Glomerular visceral epithelial cell (primary cell): ENCODE results near the gene PTPRR.

Source experiments
- DNase-seq: peaks from one replicate; pipeline ENCODE4 v3.0.0-alpha.2; 2016; ENCODE audit errors: extremely low spot score

Gene PTPRR

DNA sequence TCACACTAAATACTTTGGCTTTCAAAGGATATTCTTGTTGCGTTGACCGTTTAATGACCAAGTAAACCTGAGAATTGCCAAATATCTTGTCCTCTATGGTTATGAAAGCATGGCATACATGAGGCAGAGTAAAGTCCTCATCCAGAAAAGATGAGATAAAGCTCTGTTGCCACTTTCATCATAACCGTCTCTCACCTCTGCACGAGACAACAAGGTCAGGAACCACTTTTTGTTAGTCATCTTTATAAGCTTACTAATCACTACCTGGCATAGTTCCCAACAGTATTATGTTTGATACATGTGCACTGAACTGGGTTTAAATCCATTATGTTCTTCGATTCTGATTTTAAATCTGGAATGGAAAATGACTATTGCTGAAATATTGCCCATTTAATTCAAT, 314.6 kb downstream of the PTPRR start:
- DNase-seq: peak; percentile 49

DNA sequence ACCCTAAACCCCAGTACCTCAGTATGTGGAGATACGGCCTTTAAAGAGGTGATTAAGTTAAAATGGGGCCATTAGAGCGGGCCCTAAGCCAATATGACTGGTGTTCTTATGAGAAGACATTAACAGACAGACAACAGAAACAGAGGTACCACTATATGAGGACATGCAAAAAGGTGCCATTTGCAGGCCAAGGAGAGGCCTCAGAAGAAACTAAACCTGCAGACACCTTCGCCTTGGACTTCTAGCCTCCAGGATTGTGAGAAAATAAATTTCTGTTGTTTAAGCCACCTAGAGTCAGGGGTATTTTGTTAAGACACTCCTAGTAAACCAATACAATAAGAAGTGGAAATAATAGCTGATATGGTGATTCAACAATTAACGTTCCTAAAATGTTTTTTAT, 315.9 kb downstream of the PTPRR start:
- no peak for DNase-seq

GRCh38 chr12:70603044-70603443, 317.5 kb downstream of the PTPRR start:
- DNase-seq: peak; percentile 25

DNA sequence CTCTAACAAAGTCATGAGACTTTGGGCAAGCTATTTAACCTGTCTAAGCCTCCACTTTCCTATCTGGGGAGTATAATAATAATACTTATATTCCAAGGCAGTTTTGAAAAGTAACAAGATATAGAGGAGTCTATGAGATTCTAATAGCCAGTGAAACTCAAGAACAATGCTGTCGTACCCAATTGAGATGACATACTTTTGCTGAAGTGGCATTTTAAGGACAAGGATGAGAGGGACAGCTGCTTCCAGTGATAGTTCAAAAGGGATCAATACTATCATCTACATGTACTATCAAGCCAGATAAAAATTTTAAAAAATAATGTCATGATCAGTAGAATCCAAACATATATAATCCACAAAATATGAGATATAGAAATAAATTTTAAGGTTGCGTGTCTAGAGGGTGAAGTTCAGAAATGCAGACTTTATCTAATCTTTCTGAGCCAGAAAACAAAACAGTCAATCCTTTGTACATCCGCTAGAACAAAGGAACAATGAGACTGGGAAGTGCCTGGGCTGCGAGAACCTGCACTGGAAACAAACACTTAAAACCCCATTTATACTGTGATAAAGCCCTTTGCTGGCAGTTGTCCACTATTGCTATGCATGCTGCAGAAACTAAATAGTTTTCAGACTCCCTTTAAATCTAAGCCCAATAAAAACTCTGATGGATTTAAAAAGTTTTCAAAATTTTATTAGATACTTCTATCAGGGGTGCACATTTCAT, 321.9 kb downstream of the PTPRR start:
- DNase-seq: no peak

- DNase-seq: no peak
These were observed 327.9 kb downstream of the PTPRR start for GRCh38 chr12:70592664-70593063.

GRCh38 chr12:70590549-70591226, 329.9 kb downstream of the PTPRR start:
- DNase-seq: no peak

- DNase-seq: peak; percentile 74
These were observed 330.5 kb downstream of the PTPRR start for GRCh38 chr12:70590051-70590450.
